ENCODE data around the gene P2RX7. TPM values are rescaled to one million over a fixed set of nuclear protein-coding genes. Genes with fewer than 3 reads are reported as not detected.
"Not testable (repeated sequence)": the region's sequence is repeated elsewhere in the genome, so short reads cannot be mapped to it uniquely, and the experiment has no call there.

P2RX7 gene
- total RNA-seq, 1 experiment from 2014 or later: 0.11 TPM

- no peak for DNase-seq (ENCODE audit: low read depth)
Observed at GRCh38 chr12:121202407-121203355, 70.0 kb downstream of the P2RX7 start.

DNA sequence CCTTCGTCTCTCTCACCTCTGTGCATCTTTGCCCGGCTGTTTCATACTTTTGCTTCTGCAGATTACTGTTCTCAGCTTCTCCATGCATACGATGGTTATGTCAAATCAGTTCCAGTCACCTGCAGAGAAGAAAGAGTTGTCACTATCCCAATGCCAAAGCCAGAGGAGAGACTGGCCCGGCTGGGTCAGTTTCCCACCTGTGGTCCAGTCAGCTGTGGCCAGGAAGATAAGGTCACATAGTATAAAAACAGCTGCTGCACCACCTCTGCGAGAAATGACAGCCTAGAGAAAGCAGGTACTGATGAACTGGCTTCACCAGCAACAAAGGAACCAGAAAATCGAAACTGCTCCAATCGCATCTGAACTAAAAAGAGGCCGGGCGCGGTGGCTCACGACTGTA, 70.8 kb downstream of the P2RX7 start:
- DNase-seq (ENCODE audit: low read depth): no peak

DNA sequence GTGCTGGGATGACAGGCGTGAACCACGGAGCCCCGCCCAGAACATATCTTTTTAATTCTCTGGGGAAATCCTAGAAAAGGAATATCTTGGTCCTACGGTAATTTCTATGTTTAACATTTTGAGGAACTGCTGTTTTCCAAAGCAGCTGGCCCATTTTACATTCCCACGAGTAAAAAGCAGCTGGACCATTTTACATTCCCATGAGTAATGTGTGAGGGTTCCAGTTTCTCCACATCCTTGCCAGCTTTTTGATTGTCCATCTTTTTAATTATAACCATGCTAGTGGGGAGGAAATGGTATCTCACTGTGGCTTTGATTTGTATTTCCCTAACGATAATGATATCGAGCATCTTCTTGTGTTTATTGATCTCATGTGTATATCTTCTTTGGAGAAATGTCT, 72.8 kb downstream of the P2RX7 start:
- no peak for DNase-seq (ENCODE audit: low read depth)

- not testable (repeated sequence) for DNase-seq (ENCODE audit: low read depth)
Observed at GRCh38 chr12:121208571-121208970, 75.9 kb downstream of the P2RX7 start.

GRCh38 chr12:121209221-121209620, 76.5 kb downstream of the P2RX7 start:
- DNase-seq (ENCODE audit: low read depth): no peak

GRCh38 chr12:121209624-121210572, 77.2 kb downstream of the P2RX7 start, which contains the start of gene P2RX4:
Gene P2RX4, plus strand, starts transcription at chr12:121210129. Its CDS starts 36 bp downstream, at chr12:121210165.
- peak; percentile 60 for DNase-seq (ENCODE audit: low read depth)

DNA sequence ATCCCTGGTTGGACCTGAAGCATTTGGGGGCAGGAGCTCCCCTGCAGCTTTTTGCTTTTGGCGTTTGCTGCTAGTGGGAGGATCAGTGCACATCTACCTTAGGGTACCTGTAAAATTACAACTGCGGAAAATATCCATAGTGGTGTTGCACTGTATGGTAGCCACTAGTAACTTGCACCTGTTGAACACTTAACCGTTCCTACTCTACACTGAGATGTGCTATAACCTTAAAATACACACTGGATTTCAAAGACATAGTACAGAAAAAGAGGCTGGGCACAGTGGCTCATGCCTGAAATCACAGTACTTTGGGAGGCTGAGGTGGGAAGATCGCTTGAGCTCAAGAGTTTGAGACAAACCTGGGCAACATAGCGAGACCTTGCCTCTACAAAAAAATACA, 80.2 kb downstream of the P2RX7 start:
- DNase-seq (ENCODE audit: low read depth): no peak

GRCh38 chr12:121214166-121214777, 81.6 kb downstream of the P2RX7 start:
- DNase-seq (ENCODE audit: low read depth): peak; percentile 42

GRCh38 chr12:121214855-121215745, 82.4 kb downstream of the P2RX7 start:
- peak; percentile 90 for DNase-seq (ENCODE audit: low read depth)

- no peak for DNase-seq (ENCODE audit: low read depth)
Observed at GRCh38 chr12:121216102-121216501, 83.4 kb downstream of the P2RX7 start.

DNA sequence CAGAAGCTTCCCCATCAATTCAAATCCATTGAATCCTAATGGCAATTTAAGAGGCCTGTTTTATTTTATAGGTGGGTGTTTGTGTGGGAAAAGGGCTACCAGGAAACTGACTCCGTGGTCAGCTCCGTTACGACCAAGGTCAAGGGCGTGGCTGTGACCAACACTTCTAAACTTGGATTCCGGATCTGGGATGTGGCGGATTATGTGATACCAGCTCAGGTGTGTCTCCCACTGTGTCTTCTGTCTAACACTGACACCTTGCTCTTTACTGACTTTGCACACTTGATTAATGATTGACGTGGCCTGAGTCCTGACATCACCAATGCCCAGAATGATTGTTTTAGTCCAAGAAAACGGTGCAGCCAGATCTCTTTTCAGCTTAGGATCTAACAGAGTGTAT, 84.4 kb downstream of the P2RX7 start:
- DNase-seq (ENCODE audit: low read depth): no peak

- no peak for DNase-seq (ENCODE audit: low read depth)
Observed at GRCh38 chr12:121217761-121218160, 85.1 kb downstream of the P2RX7 start.

GRCh38 chr12:121218588-121219352, 86.1 kb downstream of the P2RX7 start:
- DNase-seq (ENCODE audit: low read depth): no peak

GRCh38 chr12:121219353-121219986, 86.8 kb downstream of the P2RX7 start:
- no peak for DNase-seq (ENCODE audit: low read depth)

GRCh38 chr12:121222847-121223246, 90.2 kb downstream of the P2RX7 start:
- no peak for DNase-seq (ENCODE audit: low read depth)

DNA sequence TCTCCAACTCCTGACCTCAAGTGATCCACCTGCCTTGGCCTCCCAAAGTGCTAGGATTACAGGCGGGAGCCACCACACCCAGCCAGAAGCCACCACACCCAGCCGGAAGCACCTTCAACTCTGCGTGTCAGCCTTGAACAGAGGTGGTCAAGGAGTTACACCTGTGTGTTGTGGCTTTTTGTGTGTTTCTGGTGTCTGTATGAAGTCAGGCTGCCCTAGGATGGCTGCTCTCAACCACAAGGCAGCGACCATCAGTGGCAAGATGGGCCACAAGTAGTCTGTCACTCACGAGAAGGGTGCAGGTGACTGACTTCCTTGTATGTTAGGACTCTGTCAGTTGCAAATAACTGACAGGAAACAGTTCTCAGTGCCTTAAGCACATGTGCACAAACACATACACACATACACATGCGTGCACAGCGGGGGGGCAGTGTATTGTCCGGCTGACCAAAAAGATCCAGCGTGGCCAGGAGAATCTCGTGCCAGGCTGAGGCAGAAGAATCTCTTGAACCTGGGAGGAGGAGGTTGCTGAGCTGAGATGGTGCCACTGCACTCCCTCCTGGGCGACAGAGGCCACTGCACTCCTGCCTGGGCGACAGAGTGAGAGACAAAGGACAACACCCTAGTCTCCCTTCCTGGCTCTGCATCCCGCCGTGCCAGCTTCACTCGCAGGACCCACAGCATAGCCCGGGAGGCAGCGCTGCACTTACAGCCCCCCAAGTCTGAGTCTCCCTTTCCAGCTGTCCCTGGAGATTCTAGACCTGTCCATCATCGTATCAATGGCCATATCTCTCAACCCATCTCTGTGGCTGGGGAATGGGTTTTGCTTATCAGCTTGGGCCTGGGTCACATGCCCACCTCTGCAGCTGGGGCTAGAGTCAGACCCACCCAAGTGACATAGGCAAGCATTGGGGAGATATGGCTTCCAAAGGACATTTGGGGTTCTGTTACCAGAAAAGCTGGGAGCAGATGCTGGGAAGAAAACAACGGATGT, 90.9 kb downstream of the P2RX7 start:
- DNase-seq (ENCODE audit: low read depth): no peak

GRCh38 chr12:121224591-121224990, 91.9 kb downstream of the P2RX7 start:
- no peak for DNase-seq (ENCODE audit: low read depth)

- no peak for DNase-seq (ENCODE audit: low read depth)
Observed at GRCh38 chr12:121226399-121226798, 93.7 kb downstream of the P2RX7 start.

All from LHCN-M2 (cell line).